ENCODE measurements around the gene IGF2BP3.

- no peak for TF ChIP-seq CTCF (conservative IDR thresholded peaks at IDR 0.05; ENCODE audit: low read depth, low read length)
- no peak for TF ChIP-seq EZH2 (IDR thresholded peaks at IDR 0.05; ENCODE audit: low read length, unreplicated experiment)
Observed at GRCh38 chr7:23475576-23475839, 5.2 kb upstream of the IGF2BP3 start.
